Gastrocnemius medialis (tissue), 4 donors: ENCODE data around the gene TMEM132D. TPM values are rescaled to one million over a fixed set of nuclear protein-coding genes. Genes with fewer than 3 reads are reported as not detected.

Source experiments
- ATAC-seq, 2 donors: fragments of 150-250 bp; one replicate each; pipeline ENCODE4 v1.9.1; 2016
- DNase-seq, 2 donors: peaks; one replicate each; pipeline ENCODE4 v3.0.0-alpha.2; 2019
- H3K27ac ChIP-seq, 4 donors: fragments of 200-600 bp; sonication (generic); 1 replicate in 1 of 4; 2 replicates in 3 of 4; pipeline ENCODE4 v1.5.1; 2016 to 2018; ENCODE audit warnings: mild to moderate bottlenecking in 2 of 4, moderate library complexity in 1 of 4
- H3K27me3 ChIP-seq, 3 donors: fragments of 200-600 bp; sonication (generic) in 2 of 3; 1 replicate in 1 of 3; 2 replicates in 2 of 3; pipeline versions ENCODE4 v1.5.1 to v1.6.0; 2016 to 2019; ENCODE audit warnings: mild to moderate bottlenecking in 1 of 3, moderate library complexity in 1 of 3
- H3K36me3 ChIP-seq, 2 donors: fragments of 200-600 bp; sonication (generic) in 1 of 2; one replicate each; pipeline ENCODE4 v1.5.1; 2017 to 2018
- H3K4me1 ChIP-seq, 2 donors: fragments of 200-600 bp; sonication (generic) in 1 of 2; one replicate each; pipeline ENCODE4 v1.5.1; 2016 to 2017; ENCODE audit warnings: mild to moderate bottlenecking in 2 of 2
- H3K4me3 ChIP-seq, 4 donors: fragments of 200-600 bp; sonication (generic) in 3 of 4; 1 replicate in 1 of 4; 2 replicates in 3 of 4; pipeline ENCODE4 v1.5.1; 2016 to 2019; ENCODE audit warnings: mild to moderate bottlenecking in 2 of 4
- H3K9me3 ChIP-seq, 3 donors: fragments of 200-600 bp; sonication (generic) in 2 of 3; 1 replicate in 1 of 3; 2 replicates in 2 of 3; pipeline ENCODE4 v1.5.1; 2016 to 2019
- POLR2A ChIP-seq, 2 donors: fragments of 450-650 bp; IDR thresholded peaks; one replicate each; pipeline ENCODE4 v1.6.1; 2017; ENCODE audit warnings: antibody characterized with exemption in 2 of 2, mild to moderate bottlenecking in 2 of 2, moderate library complexity in 2 of 2
- in situ Hi-C, 4 donors: fragments of 200-750 bp; cut with MboI; loops; one replicate each; pipeline versions ENCODE4 v1.15.0 to v1.8.0; 2017; ENCODE audit warnings: low sequenced_read_pairs in 4 of 4
- intact Hi-C: fragments of 100-400 bp; cut with DNase I; formaldehyde crosslinking; loops from one replicate; pipeline ENCODE4 v1.15.1; 2023; ENCODE audit warnings: low total_unique reads
- total RNA-seq, 4 donors: library from RNA; depleted of rRNA; stranded (reverse); fragments of >200 nt; gene quantifications; one replicate each; pipeline versions ENCODE4 v1.1.0 to v1.2.3, GENCODE V29; 2016
- TF ChIP-seq, protein P1 (sequence below), 5 experiments: fragments of 450-650 bp in 3 of 5; fragments of 200-600 bp in 2 of 5; sonication (generic) in 2 of 5; IDR thresholded peaks in 4 of 5; conservative IDR thresholded peaks in 1 of 5; 1 replicate in 4 of 5; 2 replicates in 1 of 5; pipeline ENCODE4 v1.5.1; 2016 to 2019; ENCODE audit warnings: antibody characterized with exemption in 5 of 5, mild to moderate bottlenecking in 3 of 5, moderate library complexity in 3 of 5

Gene TMEM132D
- total RNA-seq, 4 donors from 2014 or later: not detected

DNA sequence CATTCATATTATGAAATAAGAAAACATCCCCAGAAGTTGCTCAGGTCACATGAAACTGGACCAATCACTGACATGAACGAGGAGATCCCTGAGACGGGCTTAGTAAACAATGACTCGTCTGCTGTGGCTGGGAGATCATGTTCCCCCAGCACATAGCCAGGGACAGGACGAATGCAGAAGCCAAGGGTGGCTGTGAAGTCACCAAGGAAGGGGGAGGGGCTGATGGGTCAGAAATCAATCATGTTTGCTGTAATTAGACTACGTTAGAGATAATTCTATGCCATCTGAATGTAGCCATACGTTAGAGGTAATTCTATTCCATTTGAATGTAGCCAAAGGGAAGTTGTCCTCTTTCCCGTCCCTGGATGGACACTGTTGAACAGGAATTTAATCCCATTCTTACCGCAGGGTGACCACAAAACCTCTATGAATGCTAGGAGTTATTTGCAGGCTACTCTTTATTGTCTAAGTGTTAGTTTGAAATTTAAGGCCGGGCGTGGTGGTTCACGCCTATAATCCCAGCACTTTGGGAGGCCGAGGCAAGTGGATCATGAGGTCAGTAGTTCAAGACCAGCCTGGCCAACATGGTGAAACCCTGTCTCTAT, 332.9 kb downstream of the TMEM132D start:
- H3K36me3 ChIP-seq: no peaks in the 10 kb centered on the region
- H3K27me3 ChIP-seq: no peaks in the 10 kb centered on the region
- H3K4me1 ChIP-seq: no peaks in the 10 kb centered on the region
- H3K9me3 ChIP-seq: no peaks in the 10 kb centered on the region
- DNase-seq: no peak
- intact Hi-C loops (no loop called here), in situ Hi-C loops (no loop called here)
- no peak overlapping the region for H3K4me3 ChIP-seq
- H3K27ac ChIP-seq: no peak overlapping the region
- no peak for ATAC-seq
- TF ChIP-seq POLR2A (IDR thresholded peaks at IDR 0.05): no peak
- TF ChIP-seq, protein P1, sequence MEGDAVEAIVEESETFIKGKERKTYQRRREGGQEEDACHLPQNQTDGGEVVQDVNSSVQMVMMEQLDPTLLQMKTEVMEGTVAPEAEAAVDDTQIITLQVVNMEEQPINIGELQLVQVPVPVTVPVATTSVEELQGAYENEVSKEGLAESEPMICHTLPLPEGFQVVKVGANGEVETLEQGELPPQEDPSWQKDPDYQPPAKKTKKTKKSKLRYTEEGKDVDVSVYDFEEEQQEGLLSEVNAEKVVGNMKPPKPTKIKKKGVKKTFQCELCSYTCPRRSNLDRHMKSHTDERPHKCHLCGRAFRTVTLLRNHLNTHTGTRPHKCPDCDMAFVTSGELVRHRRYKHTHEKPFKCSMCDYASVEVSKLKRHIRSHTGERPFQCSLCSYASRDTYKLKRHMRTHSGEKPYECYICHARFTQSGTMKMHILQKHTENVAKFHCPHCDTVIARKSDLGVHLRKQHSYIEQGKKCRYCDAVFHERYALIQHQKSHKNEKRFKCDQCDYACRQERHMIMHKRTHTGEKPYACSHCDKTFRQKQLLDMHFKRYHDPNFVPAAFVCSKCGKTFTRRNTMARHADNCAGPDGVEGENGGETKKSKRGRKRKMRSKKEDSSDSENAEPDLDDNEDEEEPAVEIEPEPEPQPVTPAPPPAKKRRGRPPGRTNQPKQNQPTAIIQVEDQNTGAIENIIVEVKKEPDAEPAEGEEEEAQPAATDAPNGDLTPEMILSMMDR (IDR thresholded peaks at IDR 0.05 in 4 of 5, conservative IDR thresholded peaks at IDR 0.05 in 1 of 5): no peak

DNA sequence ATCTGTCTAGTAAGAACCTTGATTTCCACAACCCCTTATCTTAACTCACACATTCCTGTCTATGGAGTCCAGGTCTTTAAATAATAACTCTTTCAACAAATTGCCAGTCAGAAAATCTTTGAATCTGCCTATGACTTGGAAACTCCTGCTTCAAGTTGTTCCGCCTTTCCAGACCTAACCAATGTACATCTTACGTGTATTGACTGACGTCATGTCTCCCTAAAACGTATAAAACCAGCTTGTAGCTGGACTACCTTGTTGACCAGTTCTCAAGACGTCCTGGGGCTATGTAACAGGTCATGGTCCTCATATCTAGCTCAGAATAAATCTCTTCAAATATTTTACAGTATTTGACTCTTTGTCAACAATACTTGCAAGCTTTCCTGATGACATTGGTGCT, 337.0 kb downstream of the TMEM132D start:
- Histone ChIP-seq H3K9me3 (no peaks in the 10 kb centered on the region), H3K4me1 (no peaks in the 10 kb centered on the region), H3K27me3 (no peaks in the 10 kb centered on the region), H3K4me3 (no peak overlapping the region), H3K27ac (no peak overlapping the region), H3K36me3 (no peaks in the 10 kb centered on the region)
- in situ Hi-C loops: no loop called here
- ATAC-seq (no peak), DNase-seq (no peak)
- TF ChIP-seq, protein P1 (IDR thresholded peaks at IDR 0.05 in 4 of 5, conservative IDR thresholded peaks at IDR 0.05 in 1 of 5): no peak
- TF ChIP-seq POLR2A (IDR thresholded peaks at IDR 0.05): no peak
- intact Hi-C loops: no loop called here

DNA sequence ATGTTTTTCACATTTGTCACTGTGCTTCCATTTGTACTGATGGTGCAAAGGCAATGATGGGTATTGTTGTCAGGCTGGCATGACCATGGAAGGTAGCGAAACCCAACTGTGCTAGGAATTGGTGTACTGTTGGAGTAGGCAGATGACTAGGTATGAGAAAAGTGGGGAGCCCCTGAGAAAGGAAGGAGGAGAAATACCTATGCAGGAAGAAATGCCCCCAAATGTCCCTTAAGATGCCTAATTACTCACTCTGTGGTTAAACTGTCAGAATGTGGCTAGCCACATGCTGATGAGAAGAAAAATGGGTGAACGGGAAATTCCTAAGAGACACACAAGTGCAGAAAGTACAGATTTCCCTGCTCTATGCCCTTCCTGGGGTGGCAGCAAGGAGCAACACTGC, 339.1 kb downstream of the TMEM132D start:
- no peak for TF ChIP-seq POLR2A (IDR thresholded peaks at IDR 0.05)
- TF ChIP-seq, protein P1 (IDR thresholded peaks at IDR 0.05 in 4 of 5, conservative IDR thresholded peaks at IDR 0.05 in 1 of 5): no peak
- Histone ChIP-seq H3K4me1 (no peaks in the 10 kb centered on the region), H3K27ac (no peak overlapping the region), H3K9me3 (no peaks in the 10 kb centered on the region), H3K27me3 (no peaks in the 10 kb centered on the region), H3K36me3 (no peaks in the 10 kb centered on the region), H3K4me3 (no peak overlapping the region)
- in situ Hi-C loops: no loop called here
- no peak for ATAC-seq
- intact Hi-C loops: no loop called here
- no peak for DNase-seq

GRCh38 chr12:129563266-129563665, 340.6 kb downstream of the TMEM132D start:
- no peaks in the 10 kb centered on the region for H3K9me3 ChIP-seq
- in situ Hi-C loops (no loop called here), intact Hi-C loops (no loop called here)
- no peak overlapping the region for H3K4me3 ChIP-seq
- H3K4me1 ChIP-seq: no peaks in the 10 kb centered on the region
- H3K36me3 ChIP-seq: no peaks in the 10 kb centered on the region
- no peak for DNase-seq
- no peaks in the 10 kb centered on the region for H3K27me3 ChIP-seq
- ATAC-seq: no peak
- TF ChIP-seq, protein P1 (IDR thresholded peaks at IDR 0.05 in 4 of 5, conservative IDR thresholded peaks at IDR 0.05 in 1 of 5): no peak
- no peak for TF ChIP-seq POLR2A (IDR thresholded peaks at IDR 0.05)
- no peak overlapping the region for H3K27ac ChIP-seq

DNA sequence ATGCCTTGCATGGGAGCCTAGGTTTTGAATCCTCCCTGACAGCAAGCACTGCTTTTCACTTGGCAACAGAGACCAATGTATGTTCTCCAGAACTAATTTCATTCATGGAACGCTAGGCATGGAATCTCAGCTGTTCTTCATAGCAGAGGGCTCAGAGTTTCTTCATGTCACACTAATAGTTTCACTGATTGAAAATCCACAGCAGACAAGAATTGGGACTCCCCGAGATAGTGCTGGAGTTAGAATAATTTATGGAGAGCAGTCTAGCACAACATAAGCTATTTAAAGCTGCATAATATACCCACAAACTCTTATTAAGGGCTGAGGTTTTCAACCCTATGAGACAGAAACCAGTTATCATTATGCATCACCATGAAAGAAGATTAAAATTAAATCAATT, 342.5 kb downstream of the TMEM132D start:
- no peak for TF ChIP-seq POLR2A (IDR thresholded peaks at IDR 0.05)
- TF ChIP-seq, protein P1 (IDR thresholded peaks at IDR 0.05 in 4 of 5, conservative IDR thresholded peaks at IDR 0.05 in 1 of 5): no peak
- Histone ChIP-seq H3K4me3 (no peak overlapping the region), H3K27me3 (no peaks in the 10 kb centered on the region), H3K27ac (no peak overlapping the region), H3K4me1 (no peaks in the 10 kb centered on the region), H3K36me3 (no peaks in the 10 kb centered on the region), H3K9me3 (no peaks in the 10 kb centered on the region)
- DNase-seq (no peak), ATAC-seq (no peak)
- in situ Hi-C loops: no loop called here
- intact Hi-C loops: no loop called here
